Muscle of arm (tissue), 12 donors: ENCODE data around the gene NSUN2. TPM values are rescaled to one million over a fixed set of nuclear protein-coding genes. Genes with fewer than 3 reads are reported as not detected.

ENCODE experiments used
- DNase-seq: peaks from one replicate; pipeline ENCODE4 v3.0.0-alpha.2; 2013
- polyA plus RNA-seq, 12 donors: library from polyadenylated mRNA; unstranded; fragments of 120-200 nt; gene quantifications; one replicate each; pipeline ENCODE4 v1.2.1, GENCODE V29; 2013; ENCODE audit not compliant: insufficient read length in 12 of 12

The NSUN2 gene
- polyA plus RNA-seq, 12 donors, result 27.8 to 71.5 (median 43.6) TPM; not detected in 1

GRCh38 chr5:6606884-6607558 is 25.8 kb downstream of the NSUN2 start:
- DNase-seq, result no peak

- no peak for DNase-seq
Measured at GRCh38 chr5:6604946-6605345, 27.9 kb downstream of the NSUN2 start.

- DNase-seq, result no peak
Measured at GRCh38 chr5:6604341-6604740, 28.5 kb downstream of the NSUN2 start.

- DNase-seq, result no peak
Measured at GRCh38 chr5:6603643-6604042, 29.2 kb downstream of the NSUN2 start.

- DNase-seq, result no peak
Measured at GRCh38 chr5:6602441-6602840, 30.4 kb downstream of the NSUN2 start.

- no peak for DNase-seq
Measured at GRCh38 chr5:6601816-6602215, 31.0 kb downstream of the NSUN2 start.

GRCh38 chr5:6601271-6601670 is 31.6 kb downstream of the NSUN2 start:
- no peak for DNase-seq

- no peak for DNase-seq
Measured at GRCh38 chr5:6599739-6600138, 33.1 kb downstream of the NSUN2 start.

- DNase-seq, result no peak
Measured at GRCh38 chr5:6598351-6598900, 34.4 kb downstream of the NSUN2 start.

- no peak for DNase-seq
Measured at GRCh38 chr5:6597557-6597956, 35.3 kb downstream of the NSUN2 start.

- no peak for DNase-seq
Measured at GRCh38 chr5:6596388-6596787, 36.5 kb downstream of the NSUN2 start.

- DNase-seq, result no peak
Measured at GRCh38 chr5:6595405-6595804, 37.4 kb downstream of the NSUN2 start.

GRCh38 chr5:6594066-6594465 is 38.8 kb downstream of the NSUN2 start:
- DNase-seq, result no peak

GRCh38 chr5:6593148-6594016 is 39.5 kb downstream of the NSUN2 start:
- DNase-seq, result no peak

GRCh38 chr5:6592601-6593000 is 40.2 kb downstream of the NSUN2 start:
- no peak for DNase-seq

- DNase-seq, result no peak
Measured at GRCh38 chr5:6591671-6592288, 41.1 kb downstream of the NSUN2 start.

GRCh38 chr5:6590581-6590980 is 42.3 kb downstream of the NSUN2 start:
- DNase-seq, result no peak

- no peak for DNase-seq
Measured at GRCh38 chr5:6587171-6587570, 45.7 kb downstream of the NSUN2 start.

GRCh38 chr5:6586647-6587042 is 46.2 kb downstream of the NSUN2 start:
- DNase-seq, result no peak

GRCh38 chr5:6585939-6586646 is 46.8 kb downstream of the NSUN2 start:
- no peak for DNase-seq

- no peak for DNase-seq
Measured at GRCh38 chr5:6585168-6585567, 47.7 kb downstream of the NSUN2 start.

GRCh38 chr5:6584727-6585126 is 48.1 kb downstream of the NSUN2 start:
- no peak for DNase-seq
